Prostate gland (tissue), 2 donors: ENCODE results near the gene KRT7.

Experiments used
- POLR2A ChIP-seq: fragments of 450-650 bp; IDR thresholded peaks from one replicate; pipeline ENCODE4 v1.6.1; 2016; ENCODE audit warnings: antibody characterized with exemption, mild to moderate bottlenecking
- TF ChIP-seq, protein P1 (sequence below), 4 experiments: fragments of 200-600 bp in 2 of 4; fragments of 450-650 bp in 2 of 4; sonication (generic) in 2 of 4; IDR thresholded peaks; 1 replicate in 3 of 4; 2 replicates in 1 of 4; pipeline ENCODE4 v1.5.1; 2016 to 2019; ENCODE audit warnings: antibody characterized with exemption in 4 of 4, mild to moderate bottlenecking in 2 of 4, moderate library complexity in 2 of 4

GRCh38 chr12:52264435-52264825 is 31.4 kb downstream of the KRT7 start:
- no peak for TF ChIP-seq POLR2A
- TF ChIP-seq, protein P1, sequence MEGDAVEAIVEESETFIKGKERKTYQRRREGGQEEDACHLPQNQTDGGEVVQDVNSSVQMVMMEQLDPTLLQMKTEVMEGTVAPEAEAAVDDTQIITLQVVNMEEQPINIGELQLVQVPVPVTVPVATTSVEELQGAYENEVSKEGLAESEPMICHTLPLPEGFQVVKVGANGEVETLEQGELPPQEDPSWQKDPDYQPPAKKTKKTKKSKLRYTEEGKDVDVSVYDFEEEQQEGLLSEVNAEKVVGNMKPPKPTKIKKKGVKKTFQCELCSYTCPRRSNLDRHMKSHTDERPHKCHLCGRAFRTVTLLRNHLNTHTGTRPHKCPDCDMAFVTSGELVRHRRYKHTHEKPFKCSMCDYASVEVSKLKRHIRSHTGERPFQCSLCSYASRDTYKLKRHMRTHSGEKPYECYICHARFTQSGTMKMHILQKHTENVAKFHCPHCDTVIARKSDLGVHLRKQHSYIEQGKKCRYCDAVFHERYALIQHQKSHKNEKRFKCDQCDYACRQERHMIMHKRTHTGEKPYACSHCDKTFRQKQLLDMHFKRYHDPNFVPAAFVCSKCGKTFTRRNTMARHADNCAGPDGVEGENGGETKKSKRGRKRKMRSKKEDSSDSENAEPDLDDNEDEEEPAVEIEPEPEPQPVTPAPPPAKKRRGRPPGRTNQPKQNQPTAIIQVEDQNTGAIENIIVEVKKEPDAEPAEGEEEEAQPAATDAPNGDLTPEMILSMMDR (IDR thresholded peaks at IDR 0.05), result no peak
